ENCODE results near the gene NFAT5.
"Not testable (repeated sequence)": the region's sequence is repeated elsewhere in the genome, so short reads cannot be mapped to it uniquely, and the experiment has no call there.

Gene NFAT5

DNA sequence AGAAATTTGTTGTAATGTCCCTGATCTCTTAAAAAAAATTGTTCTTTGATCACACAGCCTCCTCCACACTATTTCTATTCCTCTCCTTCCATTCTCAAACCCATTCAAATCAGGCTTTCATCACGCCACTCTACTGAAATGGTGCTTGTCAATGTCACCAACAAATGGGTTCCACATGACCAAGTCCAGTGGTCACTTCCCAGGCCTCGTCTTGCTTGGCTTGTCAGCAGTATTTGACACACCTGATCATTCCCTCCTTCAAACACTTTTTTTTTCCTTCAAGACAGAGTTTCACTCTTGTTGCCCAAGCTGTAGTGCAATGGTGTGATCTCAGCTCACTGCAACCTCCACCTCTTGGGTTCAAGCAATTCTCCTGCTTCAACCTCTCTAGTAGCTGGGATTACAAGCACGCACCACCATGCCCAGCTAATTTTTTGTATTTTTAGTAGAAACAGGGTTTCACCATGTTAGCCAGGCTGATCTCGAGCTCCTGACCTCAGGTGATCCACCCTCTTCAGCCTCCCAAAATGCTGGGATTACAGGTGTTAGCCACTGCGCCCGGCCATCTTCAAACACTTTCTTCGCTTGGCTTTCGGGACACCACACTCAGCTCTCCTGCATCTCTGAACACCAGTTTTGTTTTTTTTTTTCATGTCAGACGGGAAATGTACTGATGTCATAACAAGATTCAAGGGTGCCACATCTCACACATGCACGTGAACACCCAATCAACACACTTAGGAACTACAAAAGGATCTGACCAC is 142.3 kb downstream of the NFAT5 start:
- no peak for DNase-seq (ENCODE audit: low spot score)

DNA sequence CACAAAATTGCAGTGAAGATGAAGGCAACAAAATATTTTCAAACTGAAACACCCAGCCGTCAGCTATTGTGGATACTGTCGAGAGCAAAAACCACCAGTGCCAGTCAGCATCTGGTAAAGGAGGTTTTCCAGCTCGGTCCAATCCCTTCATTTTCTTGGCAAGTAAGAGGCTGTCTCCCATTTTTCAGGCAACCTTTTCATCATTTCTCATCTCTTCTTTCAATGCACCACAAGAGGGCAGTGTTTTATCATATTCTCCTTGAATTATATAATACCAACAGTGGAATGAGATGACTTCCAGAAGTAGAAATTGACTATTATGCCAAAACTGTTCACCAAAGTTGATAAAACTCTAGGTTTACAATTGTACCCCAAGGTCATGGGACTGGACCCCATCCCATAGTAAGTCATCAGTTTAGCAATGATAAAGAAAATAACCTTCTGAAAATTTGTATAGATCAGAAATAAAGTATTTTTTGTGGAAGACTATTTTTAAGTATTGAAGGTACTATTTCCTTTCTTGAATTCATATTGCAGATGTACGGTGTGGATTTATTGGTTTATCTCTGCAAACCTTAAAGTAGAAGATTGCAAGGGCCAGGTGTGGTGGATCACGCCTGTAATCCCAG is 143.8 kb downstream of the NFAT5 start:
- DNase-seq (ENCODE audit: low spot score) = peak; percentile 77

DNA sequence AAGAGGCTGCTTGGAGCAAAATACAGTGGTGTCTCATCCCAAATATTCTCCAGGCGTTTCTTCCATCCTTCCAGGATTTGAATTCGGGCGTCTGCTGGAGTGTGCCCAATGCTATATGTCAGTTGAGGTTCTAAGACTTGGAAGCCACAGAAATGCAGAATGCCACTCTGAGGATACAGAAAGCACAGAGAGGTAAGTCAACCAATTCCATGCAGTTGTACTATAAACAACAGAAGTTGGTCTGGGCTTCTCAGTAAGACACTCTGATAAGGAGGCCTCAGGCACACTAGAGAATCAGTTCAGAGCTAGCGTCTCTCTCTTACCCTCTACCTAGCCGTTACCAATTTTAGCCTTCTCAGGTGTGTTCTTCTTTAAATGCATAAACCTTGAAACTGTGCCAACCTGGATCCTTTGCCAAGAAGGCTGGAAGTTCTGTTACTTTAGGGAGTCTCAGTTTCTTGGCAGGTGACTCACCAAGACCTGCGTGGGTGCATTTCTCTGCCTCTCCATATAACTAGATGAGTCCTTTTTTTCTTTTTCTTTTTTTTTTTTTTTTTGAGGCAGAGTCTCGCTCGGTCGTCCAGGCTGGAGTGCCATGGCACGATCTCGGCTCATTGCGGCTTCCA is 145.5 kb downstream of the NFAT5 start:
- DNase-seq (ENCODE audit: low spot score) = peak; percentile 60

DNA sequence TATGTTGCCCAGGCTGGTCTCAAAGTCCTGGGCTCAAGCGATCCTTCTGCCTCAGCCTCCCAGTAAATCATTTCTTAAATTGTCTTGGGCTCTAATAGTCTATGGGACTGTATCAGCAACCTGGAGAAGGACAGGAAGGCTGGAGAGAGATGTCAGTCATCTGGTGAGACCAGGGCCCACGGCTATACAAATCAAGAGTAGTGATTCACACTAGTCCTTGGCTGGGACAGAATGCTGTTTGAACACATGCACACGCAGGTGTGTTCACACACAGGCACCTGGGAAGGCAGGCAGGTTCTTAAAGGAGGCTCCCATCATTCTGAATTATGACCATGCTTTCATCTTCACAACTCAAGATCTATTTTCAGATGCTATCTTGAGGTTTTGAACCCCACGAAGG is 146.5 kb downstream of the NFAT5 start:
- DNase-seq (ENCODE audit: low spot score) = no peak

DNA sequence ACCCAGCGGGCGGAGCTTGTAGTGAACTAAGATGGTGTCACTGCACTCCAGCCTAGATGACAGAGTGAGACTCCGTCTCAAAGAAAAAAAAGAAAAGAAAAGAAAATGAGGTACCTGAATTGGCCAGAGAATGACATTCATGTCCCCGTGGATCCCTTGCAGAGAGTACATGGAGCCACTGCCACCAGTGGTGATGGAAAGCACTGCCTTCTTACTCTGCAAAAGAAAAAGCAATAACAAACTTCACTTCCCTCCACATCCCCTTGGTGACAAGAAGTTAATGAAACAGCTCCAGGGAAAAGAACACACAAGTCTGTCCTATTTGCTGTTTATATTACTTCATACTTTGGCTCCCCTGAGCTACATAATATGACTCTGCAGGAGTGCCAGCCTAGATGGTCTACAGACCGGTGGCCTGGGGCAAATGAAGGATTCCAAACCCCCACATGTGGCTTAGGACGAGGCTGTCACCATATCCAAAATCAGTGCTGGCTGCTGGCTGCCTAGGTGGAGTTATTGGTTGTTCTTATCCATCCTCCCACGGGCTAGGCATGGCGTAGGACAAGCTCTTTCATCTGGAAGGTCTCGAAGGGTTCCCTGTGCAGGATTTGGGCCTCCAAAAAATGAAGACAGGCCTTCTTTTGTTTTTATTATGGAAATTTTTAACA is 147.3 kb downstream of the NFAT5 start:
- no peak for DNase-seq (ENCODE audit: low spot score)

DNA sequence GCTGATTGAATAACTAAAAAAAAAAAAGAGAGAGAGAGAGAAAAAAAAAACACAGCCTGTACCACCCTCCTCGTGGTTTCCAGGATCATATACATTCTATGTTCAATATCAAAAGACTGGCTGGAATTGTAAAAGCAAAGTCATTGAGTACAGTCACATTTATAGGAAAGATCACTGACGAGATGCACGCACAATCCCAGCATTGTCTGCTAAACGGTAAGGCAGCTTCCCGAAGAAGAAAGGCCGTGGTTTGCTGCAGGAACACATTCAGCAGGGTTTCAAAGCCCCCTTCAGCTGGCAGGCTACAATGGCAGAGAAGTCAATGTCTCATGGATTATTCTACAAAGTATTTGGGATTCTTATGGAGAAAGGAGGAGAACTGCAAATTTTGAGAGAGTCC is 151.3 kb downstream of the NFAT5 start:
- DNase-seq (ENCODE audit: low spot score) = no peak

DNA sequence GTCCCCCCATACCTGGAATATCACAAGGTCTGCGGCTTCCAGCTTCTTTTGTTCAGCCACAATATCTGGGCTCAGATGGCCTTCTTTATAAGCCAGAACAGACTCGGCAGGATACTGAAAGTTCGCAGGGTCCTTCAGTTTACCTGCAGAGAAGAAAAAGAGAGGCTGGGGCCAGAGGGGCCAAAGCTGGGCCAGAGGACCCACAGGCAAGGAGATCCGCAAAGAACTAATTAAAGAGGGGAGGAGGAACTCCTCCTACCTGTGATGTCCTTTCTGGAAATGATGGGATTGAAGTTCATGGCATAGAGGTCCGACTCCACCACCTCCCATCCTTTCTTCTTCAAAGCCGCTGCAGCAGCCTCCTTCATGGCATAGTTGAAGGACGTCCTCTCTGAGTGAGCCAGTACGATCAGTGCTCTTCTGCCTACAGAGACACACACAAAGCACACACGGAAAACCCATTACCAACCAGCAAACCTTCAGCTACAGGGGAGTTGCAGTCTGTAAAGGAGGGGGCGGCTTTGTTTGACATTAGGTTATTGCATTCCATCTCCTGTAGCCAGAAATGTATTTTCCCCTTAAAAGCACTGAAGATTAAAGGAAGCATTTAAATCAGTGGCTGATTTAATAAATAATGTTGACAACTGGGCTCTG is 152.5 kb downstream of the NFAT5 start:
- no peak for DNase-seq (ENCODE audit: low spot score)

DNA sequence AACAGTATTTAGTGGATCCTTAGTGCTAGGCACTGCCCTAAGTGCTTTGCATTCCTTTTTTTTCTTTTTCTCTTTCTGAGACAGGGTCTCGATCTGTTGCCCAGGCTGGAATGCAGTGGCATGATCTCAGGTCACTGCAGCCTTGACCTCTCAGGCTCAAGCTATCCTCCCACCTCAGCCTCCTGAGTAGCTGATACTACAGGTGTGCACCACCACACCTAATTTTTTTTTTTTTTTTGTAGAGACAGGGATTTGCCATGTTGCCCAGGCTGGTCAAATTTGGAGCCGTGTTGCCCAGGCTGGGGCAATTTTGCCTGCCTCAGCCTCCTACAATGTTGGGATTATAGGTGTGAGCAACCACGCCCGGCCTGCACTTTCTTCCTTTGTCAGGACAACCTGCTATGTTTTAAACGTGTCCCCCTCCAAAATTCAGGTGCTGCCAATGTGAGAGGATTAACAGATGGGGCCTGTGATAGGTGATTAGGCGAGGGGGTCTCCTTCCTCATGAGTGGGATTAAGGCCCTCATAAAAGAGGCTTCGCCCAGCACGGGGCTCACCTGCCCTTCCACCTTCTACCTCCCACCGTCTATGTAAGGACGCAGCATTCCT is 155.2 kb downstream of the NFAT5 start:
- DNase-seq (ENCODE audit: low spot score) = no peak

DNA sequence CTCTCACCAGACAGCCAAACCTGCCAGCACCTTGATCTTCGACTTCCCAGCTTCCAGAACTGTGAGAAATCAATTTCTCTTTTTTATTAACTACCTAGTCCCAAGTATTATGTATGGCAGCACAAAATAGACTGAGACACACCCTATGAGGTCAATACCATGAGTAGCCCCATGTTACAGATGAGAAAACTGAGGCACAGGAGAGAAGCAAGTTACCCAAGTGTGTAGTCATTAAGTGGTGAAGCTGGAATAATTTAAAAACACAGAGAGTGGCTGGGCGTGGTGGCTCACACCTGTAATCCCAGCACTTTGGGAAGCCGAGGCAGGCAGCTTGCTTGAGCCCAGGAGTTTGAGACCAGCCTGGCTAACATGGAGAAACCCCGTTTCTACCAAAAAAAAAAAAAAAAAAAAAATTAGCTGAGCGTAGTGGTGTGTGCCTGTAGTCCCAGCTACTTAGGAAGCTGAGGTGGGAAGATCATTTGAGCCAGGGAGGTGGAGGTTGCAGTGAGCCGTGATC is 155.7 kb downstream of the NFAT5 start:
- DNase-seq (ENCODE audit: low spot score) = no peak

DNA sequence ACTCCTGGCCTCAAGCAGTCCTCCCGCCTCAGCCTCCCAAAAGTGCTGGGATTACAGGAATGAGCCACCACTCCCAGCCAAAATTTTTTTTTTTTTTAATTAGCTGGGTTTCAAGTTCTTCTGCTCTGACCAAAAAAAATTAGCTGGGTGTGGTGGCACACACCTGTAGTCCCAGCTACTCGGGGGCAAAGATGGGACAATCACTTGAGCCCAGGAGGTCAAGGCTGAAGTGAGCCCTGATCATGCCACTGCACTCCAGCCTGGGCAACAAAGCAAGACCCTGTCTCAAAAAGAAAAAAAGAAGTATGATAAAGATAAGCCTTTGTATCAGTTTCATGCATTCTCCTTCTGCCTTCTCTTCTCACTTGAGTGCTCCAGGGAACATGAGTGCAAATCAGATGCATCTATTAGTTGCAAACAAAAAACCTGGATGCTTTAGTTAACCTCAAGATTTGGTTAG is 158.7 kb downstream of the NFAT5 start:
- no peak for DNase-seq (ENCODE audit: low spot score)

DNA sequence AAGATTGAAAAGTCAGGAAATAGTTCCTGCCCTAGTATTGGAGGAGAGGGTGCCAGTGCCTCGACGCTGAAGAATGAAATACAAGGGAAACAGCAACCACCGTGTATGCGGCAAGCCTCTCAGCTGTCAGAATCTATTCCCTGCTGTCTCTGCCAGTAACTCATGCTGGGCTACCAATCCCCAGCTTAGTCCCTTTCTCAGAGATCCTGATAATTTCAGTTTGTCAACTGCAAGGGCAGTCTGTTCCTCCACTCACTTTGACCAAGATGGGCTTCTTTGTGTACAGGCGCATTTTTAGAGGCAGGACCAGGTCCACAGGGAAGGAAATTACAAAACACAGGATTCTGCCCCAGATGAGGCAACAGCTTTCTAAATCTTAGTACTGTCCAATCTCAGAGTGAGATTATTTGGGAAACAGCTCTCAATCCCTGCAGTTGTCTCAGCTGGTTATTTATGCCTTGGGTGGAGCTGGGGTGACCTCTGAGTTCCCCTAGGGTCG is 159.3 kb downstream of the NFAT5 start:
- DNase-seq (ENCODE audit: low spot score) = no peak

DNA sequence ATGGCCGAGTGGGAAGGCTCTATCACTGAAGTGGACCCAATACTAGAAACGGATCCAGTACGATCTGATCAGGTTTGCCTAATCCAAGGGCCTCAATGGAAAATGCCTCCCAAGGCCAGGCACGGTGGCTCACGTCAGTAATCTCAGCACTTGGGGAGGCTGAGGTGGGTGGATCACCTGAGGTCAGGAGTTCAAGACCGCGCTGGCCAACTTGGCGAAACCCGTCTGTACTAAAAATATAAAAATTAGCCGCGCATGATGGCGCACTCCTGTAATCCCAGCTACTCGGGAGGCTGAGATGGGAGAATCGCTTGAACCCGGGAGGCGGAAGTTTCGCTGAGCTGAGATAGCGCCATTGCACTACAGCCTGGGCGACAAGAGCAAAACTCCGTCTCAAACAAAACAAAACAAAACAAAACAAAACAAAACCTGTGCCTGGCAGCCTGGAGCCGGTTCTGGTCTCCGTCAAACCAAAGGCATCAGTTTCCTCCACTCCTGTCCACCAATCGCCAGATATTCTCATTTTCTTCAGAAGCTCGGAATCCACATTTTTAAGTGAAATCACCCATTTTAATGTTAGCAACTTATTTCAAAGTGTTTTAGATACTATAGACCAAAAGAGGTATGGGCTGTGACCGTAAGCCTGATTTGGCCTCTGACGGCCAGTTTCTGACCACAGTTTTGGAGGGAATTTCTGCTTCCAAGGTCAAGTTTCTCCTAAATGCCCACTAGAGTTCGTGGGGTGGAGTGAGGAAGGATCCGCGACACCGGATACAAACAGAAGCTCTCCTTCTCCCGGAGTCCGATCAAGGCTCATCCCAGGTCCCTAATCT is 159.9 kb downstream of the NFAT5 start:
- no peak for DNase-seq (ENCODE audit: low spot score)

DNA sequence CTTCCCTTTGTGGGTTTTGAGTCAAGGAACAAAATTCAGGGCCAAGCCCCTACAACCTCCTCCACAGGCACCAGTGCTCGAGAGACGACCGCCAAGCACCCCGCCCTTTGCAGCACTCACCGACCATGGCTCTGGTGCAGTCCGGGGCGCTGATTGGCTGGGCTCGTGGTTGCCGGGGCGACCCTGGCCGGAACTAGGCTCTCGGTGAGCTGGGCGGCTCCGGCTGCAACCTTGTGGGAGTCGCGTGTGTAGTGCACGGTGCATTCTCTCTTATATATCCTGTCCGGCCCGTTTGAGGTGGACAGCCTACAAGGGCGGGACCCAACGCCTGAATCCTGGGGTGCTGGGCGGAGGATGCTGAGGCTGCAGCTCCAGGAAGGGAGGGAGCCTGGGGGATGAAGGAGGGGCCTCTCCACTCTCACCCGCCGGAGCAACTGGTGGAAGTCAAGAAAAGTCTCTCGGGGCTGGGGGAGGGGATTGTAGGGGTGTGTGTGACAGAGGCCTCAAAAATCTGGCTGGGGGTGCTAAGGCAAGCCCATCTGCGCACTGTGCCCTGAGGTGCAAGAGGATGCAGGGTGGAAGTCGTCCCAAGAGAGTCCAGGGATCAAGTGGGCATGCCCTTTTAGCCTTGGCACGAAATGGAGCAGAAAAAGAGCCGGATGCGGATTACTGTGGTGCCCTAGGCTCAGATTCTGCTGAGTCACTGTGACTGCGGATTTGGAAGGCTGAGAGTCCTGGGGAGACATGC is 160.7 kb downstream of the NFAT5 start, which contains the start of gene NQO1:
NQO1 (minus strand) TSS at position 248 of the 748 bp plus-strand sequence; CDS start at position 127, 121 bp downstream.
- peak; percentile 82 for DNase-seq (ENCODE audit: low spot score)

DNA sequence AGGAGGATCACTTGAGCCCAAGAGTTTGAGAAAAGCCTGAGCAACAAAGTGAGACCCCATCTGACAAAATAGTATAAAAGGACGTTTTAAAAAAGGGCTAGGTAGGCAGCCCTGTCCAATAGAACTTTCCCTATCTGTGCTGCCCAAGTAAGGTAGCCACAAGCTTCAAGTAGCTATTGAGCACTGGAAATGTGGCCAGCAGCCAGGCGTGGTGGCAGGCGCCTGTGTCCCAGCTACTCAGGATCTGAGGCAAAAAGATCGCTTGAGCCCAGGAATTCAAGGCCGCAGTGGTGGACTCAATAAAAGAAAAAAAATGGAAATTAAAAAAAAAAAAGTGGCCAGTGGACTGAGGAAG is 162.1 kb downstream of the NFAT5 start:
- no peak for DNase-seq (ENCODE audit: low spot score)

DNA sequence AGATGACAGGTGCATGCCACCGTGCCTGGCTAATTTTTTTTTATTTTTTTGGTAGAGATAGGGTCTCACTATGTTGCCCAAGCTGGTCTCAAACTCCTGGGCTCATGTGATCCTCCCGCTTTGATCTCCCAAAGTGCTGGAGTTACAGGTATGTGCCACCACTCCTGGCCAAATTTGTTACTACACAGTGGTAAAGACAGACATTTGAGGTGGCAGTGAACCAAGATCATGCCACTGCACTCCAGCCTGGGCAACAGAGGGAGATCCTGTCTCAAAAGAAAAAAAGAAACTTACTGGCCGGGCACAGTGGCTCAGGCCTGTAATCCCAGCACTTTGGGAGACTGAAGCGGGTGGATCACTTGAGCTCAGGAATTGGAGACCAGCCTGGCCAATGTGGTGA is 163.3 kb downstream of the NFAT5 start:
- DNase-seq (ENCODE audit: low spot score) = not testable (repeated sequence)

DNA sequence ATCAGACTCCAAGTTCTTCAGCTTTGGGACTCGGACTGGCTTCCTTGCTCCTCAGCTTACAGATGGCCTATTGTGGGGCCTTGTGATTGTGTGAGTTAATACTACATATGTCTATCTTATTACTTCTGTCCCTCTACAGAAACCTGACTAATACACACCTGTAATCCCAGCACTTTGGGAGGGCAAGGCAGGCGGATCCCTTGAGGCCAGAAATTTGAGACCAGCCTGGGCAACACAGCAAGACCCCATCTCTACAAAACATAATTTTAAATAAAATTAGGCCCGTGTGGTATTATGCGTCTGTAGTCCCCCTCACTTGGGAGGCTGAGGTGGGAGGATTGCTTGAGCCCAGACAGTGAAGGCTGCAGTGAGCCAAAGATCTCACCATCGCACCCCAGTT is 165.5 kb downstream of the NFAT5 start:
- not testable (repeated sequence) for DNase-seq (ENCODE audit: low spot score)

DNA sequence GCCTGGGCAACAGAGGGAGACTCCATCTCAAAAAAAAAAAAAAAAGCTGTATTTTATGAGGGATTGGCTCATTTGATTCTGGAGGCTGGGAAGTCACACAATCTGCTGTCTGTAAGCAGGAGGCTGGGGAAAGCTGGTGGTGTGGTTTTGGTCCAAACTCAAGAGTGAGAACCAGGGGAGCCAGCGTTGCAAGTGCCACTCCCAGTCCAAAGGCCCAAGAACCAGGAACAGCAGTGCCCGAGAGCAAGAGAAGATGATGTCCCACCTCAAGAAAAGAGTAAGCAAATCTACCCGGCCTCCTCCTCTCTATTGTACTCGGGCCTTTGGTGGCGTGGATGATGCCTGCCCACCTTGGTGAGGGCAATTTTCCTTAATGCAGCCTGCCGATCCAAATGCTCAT is 166.3 kb downstream of the NFAT5 start:
- no peak for DNase-seq (ENCODE audit: low spot score)

DNA sequence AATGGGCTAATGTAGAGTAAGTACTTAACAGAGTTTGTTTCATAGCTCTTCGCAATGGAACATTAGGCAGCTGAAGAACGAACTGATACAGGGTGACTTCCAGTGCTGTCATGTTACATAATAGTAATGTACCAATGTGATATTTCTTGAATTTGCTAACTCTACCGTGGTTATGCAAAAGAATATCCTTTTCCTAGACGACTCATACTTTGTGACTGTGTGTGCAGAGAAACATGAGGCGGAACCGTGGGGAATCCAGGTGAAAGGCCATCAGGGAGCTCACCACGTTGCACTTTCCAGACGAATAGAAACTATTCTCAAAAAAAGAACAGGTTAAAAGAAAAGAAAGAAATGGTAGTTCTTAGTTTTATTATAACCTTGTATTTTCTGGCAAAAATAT is 175.8 kb downstream of the NFAT5 start:
- peak; percentile 45 for DNase-seq (ENCODE audit: low spot score)
